Stimulated activated CD4-positive, alpha-beta T cell treated with anti-CD3 and anti-CD28 coated beads, Interleukin-15, amount 100 ng/mL, for 1 hour (primary cell): ENCODE data around the gene TOP1.

Experiments
- DNase-seq, 2 donors: peaks; one replicate each; pipeline ENCODE4 v3.0.0-alpha.2; 2020; ENCODE audit warnings: low read depth in 1 of 2, low spot score in 1 of 2

TOP1 gene

DNA sequence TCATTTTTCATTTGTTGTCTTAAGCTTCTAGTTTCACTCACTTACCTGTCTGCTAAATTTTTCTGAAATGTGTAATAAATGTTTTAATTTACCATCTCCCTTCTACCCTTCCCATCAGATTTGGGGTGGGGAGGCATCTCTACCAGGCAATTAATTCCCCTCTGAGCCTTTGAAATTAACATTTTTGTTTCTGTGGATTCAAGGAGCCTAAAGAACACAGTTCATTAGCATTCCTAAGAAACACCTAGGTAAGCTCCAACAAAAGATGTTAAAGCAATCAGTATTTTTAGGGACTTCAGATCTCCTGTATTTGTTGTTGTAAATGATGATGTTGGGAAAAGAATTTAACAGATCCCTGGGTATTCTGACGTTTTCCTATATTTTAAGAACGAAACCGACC, 6.6 kb downstream of the TOP1 start:
- no peak for DNase-seq

DNA sequence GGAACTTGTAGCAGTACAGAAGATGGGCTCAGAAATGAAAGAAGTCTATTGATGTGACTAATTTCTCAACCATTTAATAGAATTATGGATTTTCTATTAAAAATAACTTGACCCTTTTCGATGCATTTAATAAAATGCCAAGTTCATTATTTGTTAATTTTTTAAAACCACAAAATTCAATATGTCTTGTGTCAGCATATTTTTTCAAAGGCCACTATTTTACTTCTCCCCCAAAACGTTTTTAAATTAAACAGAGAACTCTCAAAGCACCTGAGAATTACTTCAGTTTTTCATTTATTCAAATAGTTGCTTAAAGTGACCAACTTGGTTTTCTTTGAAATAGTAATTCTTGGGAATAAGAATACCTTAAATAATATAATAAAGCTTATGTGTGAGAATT, 8.6 kb downstream of the TOP1 start:
- no peak for DNase-seq

DNA sequence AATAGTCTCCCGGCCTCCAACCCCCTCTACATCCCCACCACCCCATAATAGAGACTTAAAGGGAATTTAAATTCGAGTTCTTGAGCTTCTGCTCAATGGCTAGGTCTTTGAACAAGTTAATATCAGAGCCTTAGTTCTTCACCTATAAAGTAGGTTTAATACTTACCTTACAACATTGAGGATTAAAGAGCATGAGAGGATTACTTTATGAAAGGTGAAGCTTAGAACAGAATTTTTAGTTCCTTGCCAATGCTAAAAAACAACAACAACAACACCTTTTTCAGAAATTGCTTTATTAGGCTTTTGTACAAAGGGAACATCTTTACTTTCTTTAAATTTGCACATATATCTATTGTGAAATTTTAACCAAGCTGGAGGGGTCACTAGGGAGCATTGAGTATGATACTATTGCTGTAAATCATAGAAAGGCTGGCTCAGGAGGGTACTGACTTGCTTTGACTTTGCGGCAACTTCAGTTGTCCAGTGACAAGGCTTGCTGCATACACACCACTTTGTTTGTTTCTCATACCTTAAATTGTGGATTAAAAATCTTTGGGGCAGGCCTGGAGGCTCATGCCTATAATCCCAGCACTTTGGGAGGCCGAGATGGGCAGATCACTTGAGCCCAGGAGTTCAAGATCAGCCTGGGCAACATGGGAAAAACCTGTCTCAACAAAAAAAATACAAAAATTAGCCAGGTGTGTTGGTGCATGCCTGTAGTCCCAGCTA, 9.7 kb downstream of the TOP1 start:
- no peak for DNase-seq

DNA sequence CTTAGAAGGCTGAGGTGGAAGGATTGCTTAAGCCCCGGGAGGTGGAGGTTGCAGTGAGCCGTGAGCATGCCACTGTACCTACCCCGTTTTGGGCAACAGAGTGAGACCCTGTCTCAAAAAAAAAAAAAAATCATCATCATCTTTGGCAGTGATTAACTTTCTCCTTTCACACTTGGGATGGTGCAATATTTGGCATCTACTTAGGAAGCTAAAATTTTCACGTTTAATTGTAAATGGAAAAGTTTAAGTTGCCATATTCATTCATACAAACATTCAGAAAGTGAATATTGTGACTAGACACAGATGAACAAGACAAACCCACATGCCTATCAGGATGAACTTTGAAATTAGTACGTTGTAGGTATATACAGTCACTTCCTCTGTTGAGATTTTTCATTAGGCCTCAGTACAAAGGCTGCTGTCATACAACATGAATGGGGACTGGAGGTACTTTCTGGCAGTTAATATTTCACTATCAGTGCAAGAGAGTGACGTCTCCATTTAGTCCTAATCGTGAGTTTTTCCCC, 10.3 kb downstream of the TOP1 start:
- no peak for DNase-seq

DNA sequence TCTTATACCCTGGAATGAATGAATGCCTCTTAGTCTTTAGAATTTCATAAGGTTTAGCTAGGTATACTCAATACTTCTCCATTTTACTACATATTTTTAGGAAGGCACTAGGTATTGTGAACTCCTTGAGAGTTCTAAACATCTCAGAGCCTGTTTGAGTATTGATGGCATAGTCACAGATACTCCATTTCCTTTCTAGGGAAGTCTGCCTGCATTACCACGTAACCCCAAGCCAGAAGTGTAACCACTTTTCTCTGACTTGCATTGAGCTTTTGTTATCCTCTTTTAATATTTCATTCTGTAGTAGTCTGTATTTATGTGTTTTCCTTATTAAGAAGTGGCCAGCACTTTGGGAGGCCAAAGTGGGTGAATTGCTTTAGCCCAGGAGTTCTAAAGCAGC, 12.2 kb downstream of the TOP1 start:
- no peak for DNase-seq

DNA sequence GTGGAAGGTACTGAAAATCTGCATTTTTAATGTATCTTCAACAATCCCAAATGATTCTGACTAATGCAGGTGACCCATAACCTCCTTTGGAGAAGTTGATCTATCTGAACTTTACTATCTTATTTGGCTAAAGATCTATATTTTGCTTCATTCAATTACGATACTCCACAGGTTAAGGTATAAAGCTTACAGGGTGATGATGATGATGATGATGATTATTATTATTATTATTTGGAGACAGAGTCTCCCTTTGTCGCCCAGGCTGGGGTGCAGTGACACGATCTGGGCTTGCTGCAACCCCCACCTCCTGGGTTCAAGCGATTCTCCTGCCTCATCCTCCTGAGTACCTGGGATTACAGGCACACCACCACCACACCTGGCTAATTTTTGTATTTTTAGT, 13.1 kb downstream of the TOP1 start:
- no peak for DNase-seq

- no peak for DNase-seq
Measured at GRCh38 chr20:41044409-41045062, 15.9 kb downstream of the TOP1 start.

GRCh38 chr20:41045671-41046070, 17.0 kb downstream of the TOP1 start:
- DNase-seq, result no peak

DNA sequence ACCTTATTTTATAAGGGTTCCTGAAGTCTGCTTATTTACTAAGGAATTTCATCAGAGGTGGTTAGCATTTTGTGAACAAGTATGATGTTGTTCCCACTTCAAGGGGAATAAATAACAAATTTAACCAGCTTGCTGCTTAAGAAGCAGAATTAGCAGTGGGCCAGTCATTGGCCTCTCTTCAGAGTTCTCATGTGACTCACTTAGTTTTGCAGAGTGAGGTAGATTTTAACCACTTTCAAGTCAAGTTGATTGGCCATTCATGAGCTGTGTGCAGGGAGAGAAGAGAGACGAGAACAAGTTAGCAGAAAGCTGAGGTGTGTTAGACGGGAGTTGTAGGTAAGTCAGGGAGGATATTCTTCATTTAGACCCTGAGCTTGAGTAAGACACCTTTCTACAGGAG, 18.1 kb downstream of the TOP1 start:
- DNase-seq, result no peak

GRCh38 chr20:41047279-41047974, 18.8 kb downstream of the TOP1 start:
- DNase-seq, result no peak

GRCh38 chr20:41047975-41048305, 19.3 kb downstream of the TOP1 start:
- DNase-seq, result no peak

DNA sequence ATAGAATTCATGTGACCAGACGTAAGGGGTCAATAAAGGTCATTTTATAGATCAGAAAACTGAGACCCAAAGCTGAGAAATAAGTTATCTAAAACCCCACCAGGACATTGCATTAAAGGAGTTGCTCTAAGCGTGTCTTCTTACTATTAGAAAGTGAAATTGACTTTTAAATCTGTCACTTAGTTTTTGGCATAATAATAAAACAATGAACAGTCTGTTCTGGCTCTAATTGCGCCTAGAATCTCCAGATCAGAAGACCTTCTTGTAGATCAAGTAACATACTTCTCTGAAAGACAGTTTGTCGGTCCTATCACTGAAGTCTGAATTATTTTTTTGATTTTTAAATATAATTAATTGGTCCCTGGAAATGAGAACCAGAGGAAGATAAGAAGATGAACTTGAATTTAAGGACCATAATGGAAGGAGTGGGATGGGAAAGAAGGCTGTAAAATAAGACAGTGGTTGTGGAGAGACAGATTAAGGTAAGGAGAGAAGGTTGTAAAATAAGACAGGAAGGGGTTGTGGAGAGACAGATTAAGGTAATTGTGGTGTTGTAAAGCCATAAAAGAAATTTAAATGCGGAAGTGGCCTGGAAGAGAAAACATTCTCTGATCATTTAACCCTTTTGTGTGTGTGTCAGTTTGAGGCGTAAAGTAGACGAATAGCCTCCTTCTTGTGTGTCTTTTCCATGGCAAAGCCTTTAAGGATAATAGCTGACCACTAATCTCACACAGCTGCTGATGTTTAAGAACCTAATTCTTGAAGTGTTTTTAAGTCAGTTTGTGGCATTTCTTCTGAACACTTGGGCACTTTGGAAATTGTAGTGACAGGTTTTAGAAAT, 20.1 kb downstream of the TOP1 start:
- DNase-seq, result no peak

GRCh38 chr20:41049451-41049850, 20.8 kb downstream of the TOP1 start:
- DNase-seq, result no peak

DNA sequence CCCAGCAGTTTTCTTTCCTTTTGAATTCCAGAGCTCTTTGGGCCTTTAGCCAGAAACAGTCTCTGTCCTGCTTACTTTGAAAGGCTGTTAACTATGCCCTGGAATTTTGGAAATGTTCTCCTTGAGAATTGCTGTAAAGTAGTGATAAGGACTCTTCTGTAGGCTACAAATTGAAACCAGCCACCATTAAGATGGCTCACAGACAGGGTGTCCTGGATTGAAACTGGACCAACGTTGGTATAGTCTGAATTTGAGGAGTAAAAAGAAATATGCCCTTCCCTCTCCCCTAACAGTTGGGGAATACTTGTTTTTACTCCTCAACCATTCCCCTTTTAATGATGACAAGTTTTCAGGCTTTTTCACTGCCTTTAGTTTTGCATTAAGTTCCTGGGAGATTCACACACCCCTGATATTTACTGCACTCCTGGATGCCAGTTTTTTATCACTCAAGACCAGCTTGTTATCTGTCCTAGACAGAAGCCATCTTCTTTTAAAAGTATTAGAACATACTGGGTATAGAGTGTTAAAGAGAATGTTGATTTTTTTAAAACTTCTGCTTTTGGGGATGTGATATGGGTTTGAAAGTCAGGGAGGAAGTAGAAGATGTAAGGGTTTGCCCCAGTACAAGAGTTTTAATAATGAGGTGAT, 21.9 kb downstream of the TOP1 start:
- DNase-seq, result no peak

DNA sequence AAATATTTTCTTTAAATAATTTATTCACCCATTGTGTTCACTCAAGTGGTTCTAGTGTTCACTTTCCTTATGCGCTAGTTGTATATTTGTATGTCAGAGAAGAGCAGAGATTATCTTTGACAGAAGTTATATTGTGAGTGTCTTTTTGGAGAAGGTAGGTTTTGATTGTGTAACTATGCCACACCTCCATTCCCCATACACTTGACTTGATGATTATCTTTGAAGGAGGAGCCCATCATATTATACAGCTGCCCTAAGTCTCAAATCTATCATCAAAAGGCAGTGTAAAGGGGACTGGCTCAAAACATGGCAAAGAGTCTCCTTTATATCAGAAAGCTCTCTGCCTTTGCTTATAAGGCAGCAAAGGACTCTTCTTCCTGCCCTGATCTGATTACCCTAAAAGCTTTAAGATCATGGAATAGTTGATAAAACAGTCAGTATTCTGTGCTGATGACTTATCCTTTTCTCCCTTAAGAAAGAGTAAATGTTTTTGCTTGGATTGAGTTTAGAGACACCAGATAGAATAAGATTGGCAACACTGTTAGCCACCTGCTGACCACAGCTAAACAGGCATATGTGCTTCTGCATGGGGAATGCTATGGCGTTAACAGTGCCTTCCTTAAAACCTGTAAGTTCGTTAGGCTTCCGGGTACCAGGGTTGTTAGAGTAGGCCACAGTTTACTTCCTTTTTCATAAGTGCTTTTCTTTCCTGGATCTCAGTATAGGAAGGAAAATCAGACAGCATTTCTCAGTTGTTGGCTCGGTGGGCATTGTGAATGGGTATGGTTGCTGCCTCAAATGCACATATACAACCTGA, 22.6 kb downstream of the TOP1 start:
- no peak for DNase-seq

GRCh38 chr20:41052742-41053419, 24.3 kb downstream of the TOP1 start:
- DNase-seq, result no peak

- no peak for DNase-seq
Measured at GRCh38 chr20:41054070-41054846, 25.6 kb downstream of the TOP1 start.

DNA sequence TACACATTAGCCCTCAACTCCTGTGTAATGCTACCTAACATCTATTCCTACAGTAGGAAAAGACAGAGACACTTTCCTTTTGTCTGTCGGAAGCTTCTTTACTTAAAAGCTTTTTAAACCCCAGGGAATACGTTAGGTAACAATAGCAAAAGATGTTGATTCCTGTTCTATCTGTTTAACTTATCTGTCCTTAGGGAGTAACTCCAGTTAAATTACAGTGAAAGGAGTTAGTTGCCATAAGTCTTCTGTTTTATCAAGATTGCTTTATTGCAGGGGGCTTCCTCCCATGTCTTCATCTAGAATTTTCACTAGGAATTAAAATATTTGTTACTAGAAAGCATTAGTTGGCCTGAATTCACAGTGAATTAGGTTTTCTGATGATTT, 26.2 kb downstream of the TOP1 start:
- DNase-seq, result no peak

DNA sequence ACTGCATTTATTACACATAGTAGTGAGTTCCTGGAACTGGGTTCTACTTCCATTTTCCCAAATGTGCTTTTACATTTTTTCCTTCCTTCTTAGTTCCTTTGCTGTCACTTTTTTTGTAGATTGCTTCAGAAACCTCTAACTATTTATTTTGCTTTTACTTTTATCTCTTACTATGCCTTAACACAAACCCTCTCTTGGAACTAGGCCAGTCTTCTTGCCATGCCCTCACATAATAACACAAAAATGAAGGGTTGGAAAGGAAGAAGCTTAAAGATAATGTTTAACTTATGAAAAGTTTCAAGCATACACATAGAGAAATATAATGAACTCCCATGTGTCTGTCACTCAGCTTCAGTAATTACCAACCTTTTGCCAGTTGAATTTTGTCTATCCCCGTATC, 27.1 kb downstream of the TOP1 start:
- no peak for DNase-seq
